H1 (cell line): ENCODE results near the gene HOXB4. TPM values are rescaled to one million over a fixed set of nuclear protein-coding genes. Genes with fewer than 3 reads are reported as not detected.

Source experiments
- CTCF ChIA-PET: fragments of 300-600 bp; sonication (Branson Sonifier 250); formaldehyde crosslinking; loops from one replicate; lab custom pipeline; 2021; ENCODE audit not compliant: partially characterized antibody; lab: Charles Lee
- POLR2A ChIA-PET: fragments of 300-600 bp; sonication (Branson Sonifier 250); formaldehyde crosslinking; loops from one replicate; lab custom pipeline; 2021; ENCODE audit warnings: inconsistent platforms; ENCODE audit not compliant: partially characterized antibody; lab: Charles Lee
- DNase-seq, 2 experiments: peaks; one replicate each; pipeline versions ENCODE4 v3.0.0 to v3.0.0-alpha.2; 2010 to 2022; ENCODE audit warnings: low spot score in 2 of 2, low read depth in 1 of 2, mixed read lengths in 1 of 2
- FAIRE-seq: peaks from 2 replicates; lab custom pipeline; 2011; peaks lifted over from hg19 to GRCh38; lab: Jason Lieb, UNC
- H2AFZ ChIP-seq: 2 replicates; pipeline ENCODE4 v1.8.1; 2012; ENCODE audit warnings: low read length, inconsistent platforms
- H2AK5ac ChIP-seq: 2 replicates; pipeline ENCODE4 v1.6.1; 2013; ENCODE audit warnings: low read depth, low read length
- H2BK120ac ChIP-seq: replicated peaks from 2 replicates; pipeline ENCODE3; 2013; ENCODE audit warnings: low read depth, low read length, inconsistent platforms
- H2BK12ac ChIP-seq: 2 replicates; pipeline ENCODE4 v1.6.1; 2013; ENCODE audit warnings: low read depth, low read length
- H2BK15ac ChIP-seq: 2 replicates; pipeline ENCODE4 v1.6.1; 2013; ENCODE audit warnings: low read length
- H2BK20ac ChIP-seq: 2 replicates; pipeline ENCODE4 v1.6.1; 2013; ENCODE audit warnings: low read length
- H2BK5ac ChIP-seq: 2 replicates; pipeline ENCODE4 v1.6.1; 2013; ENCODE audit warnings: low read depth, low read length
- H3K14ac ChIP-seq: 2 replicates; pipeline ENCODE4 v1.6.1; 2013; ENCODE audit warnings: inconsistent platforms; ENCODE audit not compliant: insufficient read length
- H3K18ac ChIP-seq: 2 replicates; pipeline ENCODE4 v1.6.1; 2013; ENCODE audit warnings: low read length; ENCODE audit errors: extremely low read depth
- H3K23ac ChIP-seq: 2 replicates; pipeline ENCODE4 v1.6.1; 2013; ENCODE audit warnings: inconsistent platforms; ENCODE audit not compliant: insufficient read length
- H3K23me2 ChIP-seq: 2 replicates; pipeline ENCODE4 v1.6.1; 2013; ENCODE audit warnings: low read depth, low read length
- H3K27ac ChIP-seq: 2 replicates; pipeline ENCODE4 v1.6.1; 2011; ENCODE audit warnings: low read depth, low read length, inconsistent platforms
- H3K27me3 ChIP-seq, 4 experiments: replicated peaks in 1 of 4; 1 replicate in 1 of 4; 2 replicates in 3 of 4; pipeline versions ENCODE4 v1.6.1 to v1.8.1; 2011 to 2013; ENCODE audit warnings: low read length in 3 of 4, mild to moderate bottlenecking in 3 of 4, inconsistent platforms in 2 of 4, mixed read lengths in 2 of 4, moderate library complexity in 1 of 4; ENCODE audit not compliant: control insufficient read depth in 3 of 4, insufficient read depth in 3 of 4; ENCODE audit errors: extremely low read depth in 1 of 4
- H3K36me3 ChIP-seq, 4 experiments: 2 replicates each; pipeline versions ENCODE4 v1.6.1 to v1.8.1; 2011 to 2013; ENCODE audit warnings: mild to moderate bottlenecking in 4 of 4, low read length in 3 of 4, moderate library complexity in 2 of 4, control low read depth in 1 of 4, inconsistent platforms in 1 of 4; ENCODE audit not compliant: insufficient read depth in 4 of 4, control insufficient read depth in 2 of 4
- H3K4ac ChIP-seq: replicated peaks from 2 replicates; pipeline ENCODE3; 2013; ENCODE audit warnings: low read length, low read depth, mixed read lengths, inconsistent platforms; ENCODE audit not compliant: insufficient read length
- H3K4me1 ChIP-seq, 4 experiments: replicated peaks in 1 of 4; 1 replicate in 1 of 4; 2 replicates in 3 of 4; pipeline versions ENCODE4 v1.6.1 to v1.8.1; 2011 to 2013; ENCODE audit warnings: low read length in 3 of 4, inconsistent platforms in 2 of 4, mixed read lengths in 1 of 4; ENCODE audit not compliant: insufficient read depth in 4 of 4, control insufficient read depth in 3 of 4
- H3K4me2 ChIP-seq, 2 experiments: 2 replicates each; pipeline versions ENCODE4 v1.6.1 to v1.8.1; 2011 to 2013; ENCODE audit warnings: low read depth in 2 of 2, low read length in 2 of 2, control low read depth in 1 of 2, inconsistent platforms in 1 of 2, mild to moderate bottlenecking in 1 of 2; ENCODE audit not compliant: insufficient read depth in 1 of 2
- H3K4me3 ChIP-seq, 4 experiments: fragments of 200-600, 300-600 bp in 1 of 4; sonication (generic), shearing (Covaris generic), sonication (Bioruptor Twin) in 1 of 4; 2 replicates each; pipeline versions ENCODE4 v1.5.1 to v1.8.1; 2011 to 2016; ENCODE audit warnings: low read length in 4 of 4, low read depth in 3 of 4, control low read depth in 2 of 4, inconsistent platforms in 2 of 4, mild to moderate bottlenecking in 2 of 4, mixed read lengths in 1 of 4, moderate library complexity in 1 of 4; ENCODE audit not compliant: insufficient read depth in 2 of 4; ENCODE audit errors: extremely low read depth in 1 of 4
- H3K56ac ChIP-seq: replicated peaks from 2 replicates; pipeline ENCODE3; 2013; ENCODE audit warnings: low read depth, mild to moderate bottlenecking, mixed read lengths, low read length, inconsistent platforms; ENCODE audit not compliant: insufficient read length
- H3K79me1 ChIP-seq: 2 replicates; pipeline ENCODE4 v1.6.1; 2013; ENCODE audit warnings: low read depth, low read length, control low read depth
- H3K79me2 ChIP-seq, 2 experiments: 2 replicates each; pipeline versions ENCODE4 v1.6.1 to v1.8.1; 2012 to 2013; ENCODE audit warnings: low read length in 2 of 2, mild to moderate bottlenecking in 2 of 2, inconsistent platforms in 1 of 2; ENCODE audit not compliant: insufficient read depth in 2 of 2, control insufficient read depth in 1 of 2
- H3K9ac ChIP-seq, 4 experiments: replicated peaks in 1 of 4; 1 replicate in 1 of 4; 2 replicates in 3 of 4; pipeline versions ENCODE4 v1.6.1 to v1.8.1; 2011 to 2013; ENCODE audit warnings: low read depth in 3 of 4, low read length in 3 of 4, control low read depth in 2 of 4, mild to moderate bottlenecking in 2 of 4, moderate library complexity in 2 of 4, inconsistent platforms in 1 of 4; ENCODE audit errors: extremely low read depth in 1 of 4
- H3K9me3 ChIP-seq, 2 experiments: 2 replicates each; pipeline versions ENCODE4 v1.6.1 to v1.8.1; 2012 to 2013; ENCODE audit warnings: mild to moderate bottlenecking in 2 of 2, moderate library complexity in 2 of 2, control low read depth in 1 of 2, inconsistent platforms in 1 of 2, low read depth in 1 of 2, low read length in 1 of 2, mixed read lengths in 1 of 2; ENCODE audit not compliant: insufficient read depth in 2 of 2
- H4K20me1 ChIP-seq, 2 experiments: replicated peaks in 1 of 2; 2 replicates each; pipeline versions ENCODE3 to v1.8.1; 2011 to 2013; ENCODE audit warnings: inconsistent platforms in 2 of 2, low read length in 2 of 2, mild to moderate bottlenecking in 1 of 2; ENCODE audit not compliant: insufficient read depth in 2 of 2, control insufficient read depth in 1 of 2
- H4K5ac ChIP-seq: 2 replicates; pipeline ENCODE4 v1.6.1; 2013; ENCODE audit warnings: low read length, low read depth, mixed read lengths, inconsistent platforms; ENCODE audit not compliant: insufficient read length
- H4K8ac ChIP-seq: 2 replicates; pipeline ENCODE4 v1.8.0; 2013; ENCODE audit warnings: mild to moderate bottlenecking, moderate library complexity, low read length, inconsistent platforms; ENCODE audit not compliant: insufficient read depth; ENCODE audit errors: extremely low read depth
- H4K91ac ChIP-seq: replicated peaks from 2 replicates; pipeline ENCODE3; 2013; ENCODE audit warnings: low read length, mixed read lengths, inconsistent platforms; ENCODE audit not compliant: insufficient read length
- BACH1 ChIP-seq: IDR thresholded peaks from 2 replicates; pipeline ENCODE4 v1.6.1; 2012; ENCODE audit warnings: low read length, improper control_type of control experiment
- CREB1 ChIP-seq: IDR thresholded peaks from 2 replicates; pipeline ENCODE4 v1.6.1; 2012; ENCODE audit warnings: inconsistent platforms
- FOSL1 ChIP-seq: IDR thresholded peaks from 2 replicates; pipeline ENCODE4 v1.6.1; 2011; ENCODE audit warnings: mild to moderate bottlenecking, low read depth, low read length, moderate library complexity; ENCODE audit not compliant: insufficient read depth
- JUN ChIP-seq: IDR thresholded peaks from 2 replicates; pipeline ENCODE4 v1.6.1; 2011; ENCODE audit warnings: low read depth, mild to moderate bottlenecking, improper control_type of control experiment, low read length
- KDM5A ChIP-seq: fragments of 200-600 bp; IDR thresholded peaks from 2 replicates; pipeline ENCODE4 v1.7.1; 2012; ENCODE audit warnings: mild to moderate bottlenecking, low read length, inconsistent platforms, mixed read lengths
- POLR2A ChIP-seq, 2 experiments: IDR thresholded peaks; 1 replicate in 1 of 2; 2 replicates in 1 of 2; pipeline ENCODE4 v1.6.1; 2011; ENCODE audit warnings: low read depth in 2 of 2, low read length in 2 of 2, mild to moderate bottlenecking in 2 of 2; ENCODE audit errors: control extremely low read depth in 1 of 2
- POLR2AphosphoS5 ChIP-seq: IDR thresholded peaks from 2 replicates; pipeline ENCODE4 v1.6.1; 2011; ENCODE audit warnings: low read depth, low read length
- RAD21 ChIP-seq, 2 experiments: IDR thresholded peaks in 1 of 2; conservative IDR thresholded peaks in 1 of 2; 2 replicates each; pipeline ENCODE4 v1.6.1; 2011; ENCODE audit warnings: low read depth in 2 of 2, low read length in 2 of 2, improper control_type of control experiment in 1 of 2, inconsistent platforms in 1 of 2, mild to moderate bottlenecking in 1 of 2, moderate library complexity in 1 of 2
- RNF2 ChIP-seq: fragments of 200-900, 300-1000 bp; sonication (generic); IDR thresholded peaks from 2 replicates; pipeline ENCODE4 v1.7.1; 2016; ENCODE audit warnings: borderline replicate concordance, low read depth, mild to moderate bottlenecking, antibody characterized with exemption, low read length; ENCODE audit not compliant: poor library complexity, severe bottlenecking; ENCODE audit errors: missing control alignments
- SIX5 ChIP-seq: IDR thresholded peaks from 2 replicates; pipeline ENCODE4 v1.6.1; 2011; ENCODE audit warnings: mild to moderate bottlenecking, low read depth, low read length
- SRF ChIP-seq: IDR thresholded peaks from 2 replicates; pipeline ENCODE4 v1.6.1; 2011; ENCODE audit warnings: mild to moderate bottlenecking, low read depth, low read length, moderate library complexity
- SUZ12 ChIP-seq: fragments of 200-600 bp; sonication (generic); IDR thresholded peaks from 2 replicates; pipeline ENCODE4 v1.6.1; 2012; ENCODE audit warnings: mild to moderate bottlenecking, inconsistent platforms, low read length, moderate library complexity, mixed read lengths
- TEAD4 ChIP-seq: IDR thresholded peaks from 2 replicates; pipeline ENCODE4 v1.6.1; 2012; ENCODE audit warnings: low read depth, low read length, inconsistent platforms, mixed read lengths
- WGBS, 2 experiments: shearing (Covaris generic) in 1 of 2; methylation state at CpG; one replicate each; pipeline versions ENCODE4 v1.1.6 to v1.1.7; 2013 to 2015; ENCODE audit warnings: low lambda C conversion rate in 2 of 2, mixed read lengths in 2 of 2, inconsistent platforms in 1 of 2, low coverage in 1 of 2, missing lambda C conversion rate in 1 of 2; ENCODE audit not compliant: insufficient replicate concordance in 2 of 2, insufficient coverage in 1 of 2, insufficient read length in 1 of 2; ENCODE audit errors: extremely low coverage in 1 of 2, missing lambda C conversion rate in 1 of 2; 5-methylcytosine and 5-hydroxymethylcytosine counted together
- polyA plus RNA-seq, 7 experiments: library from polyadenylated mRNA; depleted of rRNA in 3 of 7; stranded (reverse) in 5 of 7; unstranded in 2 of 7; fragments of >200 nt in 5 of 7; fragments of 200-250 nt in 2 of 7; gene quantifications; 1 replicate in 5 of 7; 2 replicates in 1 of 7; 4 replicates in 1 of 7; pipeline versions ENCODE4 v1.2.1 to v1.2.3, GENCODE V29; 2011 to 2013; ENCODE audit warnings: missing spikeins in 2 of 7, mixed read lengths in 2 of 7
- total RNA-seq: library from RNA; stranded (reverse); fragmentation: NEBNext Ultra II Directional; extraction: Animal tissue kit (Norgen Biotek cat#: 25700); gene quantifications from 2 replicates; pipeline ENCODE4 v1.2.1, GENCODE V29; 2021
- TF ChIP-seq, protein P1 (sequence below): IDR thresholded peaks from 2 replicates; pipeline ENCODE4 v1.6.1; 2011; ENCODE audit warnings: low read depth, mild to moderate bottlenecking, low read length; ENCODE audit not compliant: insufficient read depth

The HOXB4 gene
- total and polyA plus RNA-seq, 2 of the 8 experiments (the other 6 are each of a cell fraction or from before 2014, with no cell fraction given) = not detected

DNA sequence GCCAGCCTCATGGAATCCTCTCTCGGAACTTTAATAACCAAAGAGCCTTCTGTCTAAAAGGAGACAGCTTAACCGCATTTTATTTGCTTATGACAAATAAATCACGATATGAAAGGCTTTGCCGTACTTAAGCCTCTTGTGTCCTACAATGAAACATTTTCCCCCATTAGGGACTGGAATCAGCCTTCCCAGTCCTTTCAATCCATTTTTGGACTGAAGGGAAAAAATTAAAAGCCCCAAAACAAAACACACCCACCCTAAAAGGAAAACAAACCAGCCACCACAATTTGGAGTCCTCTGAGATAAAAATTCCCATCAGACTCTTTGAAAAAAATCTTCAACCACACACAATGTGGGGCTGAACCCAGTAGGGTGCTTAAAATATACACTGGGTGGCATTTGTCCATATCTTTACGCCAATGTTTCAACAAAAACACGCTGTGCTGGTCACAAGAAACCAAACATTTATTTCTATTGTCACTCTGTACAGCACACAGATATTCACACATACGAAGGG lies 3.0 kb downstream of the HOXB4 start:
- no peak overlapping the region for H4K91ac ChIP-seq
- no peak overlapping the region for H2BK20ac ChIP-seq
- peaks cover 18 to 44% of the 10 kb centered on the region in 2 experiments for H4K20me1 ChIP-seq
- 24% methylated on average over 7 of the region's 7 CpGs; no CpG with 5 or more reads in 1 of the 2 experiments for WGBS, 2 experiments
- no peak overlapping the region for H4K8ac ChIP-seq
- H3K79me2 ChIP-seq = no peaks in the 10 kb centered on the region
- no peak overlapping the region for H3K4me3 ChIP-seq
- no peak overlapping the region for H3K9ac ChIP-seq
- no peak overlapping the region for H3K27ac ChIP-seq
- H2BK12ac ChIP-seq = no peak overlapping the region
- no peaks in the 10 kb centered on the region for H3K9me3 ChIP-seq
- ChIA-PET CTCF (interaction anchor here (0.7 to 1.4 kb wide), 7 partner anchors 11 to 254 kb away, joined by 3 to 4 read pairs (median 3); no protein-coding TSS in a partner anchor), POLR2A (no interaction called here)
- no peak overlapping the region for H3K23ac ChIP-seq
- DNase-seq (no peak), FAIRE-seq (no peak)
- no peak overlapping the region for H3K18ac ChIP-seq
- no peaks in the 10 kb centered on the region; a peak in 1 of 8 replicates for H3K36me3 ChIP-seq
- H4K5ac ChIP-seq = no peak overlapping the region
- H3K4me2 ChIP-seq = no peak overlapping the region
- H2BK120ac ChIP-seq = no peak overlapping the region
- H3K14ac ChIP-seq = no peak overlapping the region
- no peaks in the 10 kb centered on the region for H3K79me1 ChIP-seq
- H2BK5ac ChIP-seq = no peak overlapping the region
- H3K4ac ChIP-seq = no peak overlapping the region
- no peaks in the 10 kb centered on the region for H3K23me2 ChIP-seq
- peaks cover 0 to 9% (median 3%) of the 10 kb centered on the region in 4 experiments; a peak in 4 of 7 replicates for H3K4me1 ChIP-seq
- H2AK5ac ChIP-seq = no peak overlapping the region
- H3K56ac ChIP-seq = no peak overlapping the region
- H2AFZ ChIP-seq = no peak overlapping the region
- peaks cover 99 to 100% (median 100%) of the 10 kb centered on the region in 4 experiments for H3K27me3 ChIP-seq
- H2BK15ac ChIP-seq = no peak overlapping the region
- TF ChIP-seq POLR2A (IDR thresholded peaks at IDR 0.05; ENCODE audit: control extremely low read depth in 1 of 2, low read depth in 2 of 2, low read length in 2 of 2) (no peak), SRF (no peak), BACH1 (no peak), SUZ12 (no peak; the same call in 1 of the 2 replicates), CREB1 (no peak), KDM5A (no peak), FOSL1 (no peak), TEAD4 (no peak), JUN (no peak), SIX5 (no peak), RNF2 (no peak), POLR2AphosphoS5 (no peak), RAD21 (IDR thresholded peaks at IDR 0.05 in 1 of 2, conservative IDR thresholded peaks at IDR 0.05 in 1 of 2; ENCODE audit: low read depth in 2 of 2, low read length in 2 of 2) (no peak)
- TF ChIP-seq, protein P1, sequence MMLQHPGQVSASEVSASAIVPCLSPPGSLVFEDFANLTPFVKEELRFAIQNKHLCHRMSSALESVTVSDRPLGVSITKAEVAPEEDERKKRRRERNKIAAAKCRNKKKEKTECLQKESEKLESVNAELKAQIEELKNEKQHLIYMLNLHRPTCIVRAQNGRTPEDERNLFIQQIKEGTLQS = no peak
